GM19328 (cell line): ENCODE measurements around the gene UQCR11.

Experiments used
- ATAC-seq: cut with Tn5 transposase; IDR thresholded peaks from one replicate; pipeline ENCODE4 v1.9.1; 2021; ENCODE audit warnings: mild to moderate bottlenecking, moderate library complexity; ENCODE audit not compliant: unreplicated experiment

UQCR11 gene

GRCh38 chr19:1636325-1637236 lies 31.3 kb upstream of the UQCR11 start:
- no peak for ATAC-seq

GRCh38 chr19:1634938-1635243 lies 29.6 kb upstream of the UQCR11 start:
- ATAC-seq = no peak

- no peak for ATAC-seq
Measured at GRCh38 chr19:1634242-1634937, 29.1 kb upstream of the UQCR11 start.

GRCh38 chr19:1633269-1633826 lies 28.1 kb upstream of the UQCR11 start:
- no peak for ATAC-seq

- ATAC-seq = no peak
Measured at GRCh38 chr19:1632462-1633268, 27.4 kb upstream of the UQCR11 start.

GRCh38 chr19:1631557-1632100 lies 26.4 kb upstream of the UQCR11 start:
- no peak for ATAC-seq

GRCh38 chr19:1630811-1631210 lies 25.5 kb upstream of the UQCR11 start:
- no peak for ATAC-seq

- no peak for ATAC-seq
Measured at GRCh38 chr19:1630012-1630411, 24.8 kb upstream of the UQCR11 start.

- no peak for ATAC-seq
Measured at GRCh38 chr19:1629256-1629808, 24.1 kb upstream of the UQCR11 start.

GRCh38 chr19:1627194-1627593 lies 21.9 kb upstream of the UQCR11 start:
- no peak for ATAC-seq

- no peak for ATAC-seq
Measured at GRCh38 chr19:1626417-1627010, 21.3 kb upstream of the UQCR11 start.

- no peak for ATAC-seq
Measured at GRCh38 chr19:1624458-1624857, 19.2 kb upstream of the UQCR11 start.

- ATAC-seq = no peak
Measured at GRCh38 chr19:1622541-1622940, 17.3 kb upstream of the UQCR11 start.

- ATAC-seq = no peak
Measured at GRCh38 chr19:1622007-1622406, 16.7 kb upstream of the UQCR11 start.

GRCh38 chr19:1621574-1621973 lies 16.3 kb upstream of the UQCR11 start:
- ATAC-seq = no peak

- ATAC-seq = no peak
Measured at GRCh38 chr19:1621021-1621420, 15.8 kb upstream of the UQCR11 start.

- ATAC-seq = no peak
Measured at GRCh38 chr19:1620502-1620901, 15.2 kb upstream of the UQCR11 start.

GRCh38 chr19:1619703-1620102 lies 14.4 kb upstream of the UQCR11 start:
- ATAC-seq = no peak

GRCh38 chr19:1619094-1619439 lies 13.8 kb upstream of the UQCR11 start:
- no peak for ATAC-seq
